PC-3 (cell line): ENCODE results near the gene ACADSB. TPM values are rescaled to one million over a fixed set of nuclear protein-coding genes. Genes with fewer than 3 reads are reported as not detected.

ENCODE experiments used
- ATAC-seq: fragments of 200-7000 bp; cut with Tn5 transposase; 2 replicates; pipeline ENCODE4 v1.9.1; 2020; ENCODE audit warnings: mild to moderate bottlenecking, moderate library complexity
- BruUV-seq: library from RNA; stranded (reverse); fragments of 400-500 nt; replicated peaks from 2 replicates; lab custom pipeline; 2021; lab: Mats Ljungman, UMichigan
- CTCF ChIA-PET: fragments of 300-600 bp; sonication (Branson Sonifier 250); formaldehyde crosslinking; loops from one replicate; lab custom pipeline; 2022; ENCODE audit warnings: antibody characterized with exemption; lab: Charles Lee
- POLR2A ChIA-PET: fragments of 300-600 bp; sonication (Branson Sonifier 250); formaldehyde crosslinking; loops from one replicate; lab custom pipeline; 2022; ENCODE audit warnings: antibody characterized with exemption; ENCODE audit not compliant: unreplicated experiment; lab: Charles Lee
- DNase-seq: peaks from one replicate; pipeline ENCODE4 v3.0.0-alpha.2; 2015
- H2AFZ ChIP-seq: fragments of 300-600 bp; sonication (generic); 2 replicates; pipeline ENCODE4 v1.6.0; 2016; ENCODE audit warnings: antibody characterized with exemption, low read length
- H3F3A ChIP-seq: fragments of 300-600 bp; sonication (generic); one replicate; pipeline ENCODE4 v1.6.0; 2017; ENCODE audit warnings: antibody characterized with exemption, low read length, control low read depth, mild to moderate bottlenecking; ENCODE audit not compliant: unreplicated experiment
- H3K27ac ChIP-seq: fragments of 300-600 bp; sonication (generic); 2 replicates; pipeline ENCODE4 v1.5.1; 2016; ENCODE audit warnings: mild to moderate bottlenecking, low read length
- H3K27me3 ChIP-seq: fragments of 300-600 bp; sonication (generic); 2 replicates; pipeline ENCODE4 v1.6.1; 2016; ENCODE audit warnings: low read length, mixed read lengths
- H3K36me3 ChIP-seq: fragments of 300-600 bp; sonication (generic); 2 replicates; pipeline ENCODE4 v1.6.1; 2016; ENCODE audit warnings: low read depth, mixed run types, low read length, mixed read lengths
- H3K4me1 ChIP-seq: fragments of 300-600 bp; sonication (generic); 2 replicates; pipeline ENCODE4 v1.5.1; 2016; ENCODE audit warnings: low read length; ENCODE audit not compliant: insufficient read depth
- H3K4me2 ChIP-seq: fragments of 300-600 bp; sonication (generic); 2 replicates; pipeline ENCODE4 v1.6.0; 2016; ENCODE audit warnings: low read length
- H3K4me3 ChIP-seq: fragments of 300-600 bp; sonication (generic); 2 replicates; pipeline ENCODE4 v1.5.1; 2016; ENCODE audit warnings: mild to moderate bottlenecking, low read length, mixed read lengths
- H3K79me2 ChIP-seq: fragments of 300-600 bp; sonication (generic); 2 replicates; pipeline ENCODE4 v1.6.1; 2017; ENCODE audit warnings: low read length, mixed read lengths
- H3K9ac ChIP-seq: fragments of 300-600 bp; sonication (generic); 2 replicates; pipeline ENCODE4 v1.6.0; 2016; ENCODE audit warnings: mild to moderate bottlenecking, low read length
- H3K9me2 ChIP-seq: fragments of 300-600 bp; sonication (generic); replicated peaks from 2 replicates; pipeline ENCODE4 v1.6.1; 2016; ENCODE audit warnings: mixed run types, low read length, mixed read lengths
- H3K9me3 ChIP-seq: fragments of 300-600 bp; sonication (generic); 2 replicates; pipeline ENCODE4 v1.6.1; 2016; ENCODE audit warnings: low read length, mixed read lengths
- H4K20me1 ChIP-seq: fragments of 300-600 bp; sonication (generic); 2 replicates; pipeline ENCODE4 v1.6.1; 2016; ENCODE audit warnings: low read length, mixed read lengths
- EZH2 ChIP-seq: fragments of 300-600 bp; sonication (generic); IDR thresholded peaks from one replicate; pipeline ENCODE4 v1.6.1; 2017; ENCODE audit warnings: antibody characterized with exemption, mild to moderate bottlenecking, low read length; ENCODE audit not compliant: unreplicated experiment
- EZH2phosphoT487 ChIP-seq: fragments of 300-600 bp; sonication (generic); IDR thresholded peaks from 2 replicates; pipeline ENCODE4 v1.6.1; 2018; ENCODE audit warnings: mild to moderate bottlenecking, antibody characterized with exemption, low read length, borderline replicate concordance
- intact Hi-C: fragments of 100-400 bp; cut with micrococcal nuclease; formaldehyde crosslinking; loops from 2 replicates; pipeline ENCODE4 v1.9.0; 2023
- total RNA-seq: library from RNA; depleted of rRNA; stranded (reverse); fragments of >200 nt; gene quantifications from 2 replicates; pipeline ENCODE4 v1.2.3, GENCODE V29; 2014
- TF ChIP-seq, protein P1 (sequence below): fragments of 300-600 bp; sonication (generic); conservative IDR thresholded peaks from 2 replicates; pipeline ENCODE4 v1.5.1; 2017; ENCODE audit warnings: antibody characterized with exemption, low read depth, mild to moderate bottlenecking, low read length

The ACADSB gene
- total RNA-seq, 1 experiment from 2014 or later, result 3.2 TPM

- Histone ChIP-seq H3K9me3 (no peaks in the 10 kb centered on the region), H3K27ac (no peak overlapping the region), H3F3A (no peaks in the 10 kb centered on the region), H3K27me3 (no peaks in the 10 kb centered on the region), H3K4me1 (no peaks in the 10 kb centered on the region), H3K4me3 (no peak overlapping the region), H3K79me2 (no peaks in the 10 kb centered on the region), H3K9me2 (no peaks in the 10 kb centered on the region), H3K9ac (no peak overlapping the region), H3K4me2 (no peak overlapping the region), H3K36me3 (no peaks in the 10 kb centered on the region), H2AFZ (no peak overlapping the region), H4K20me1 (no peaks in the 10 kb centered on the region)
- ChIA-PET CTCF (no interaction called here), POLR2A (no interaction called here)
- TF ChIP-seq, protein P1, sequence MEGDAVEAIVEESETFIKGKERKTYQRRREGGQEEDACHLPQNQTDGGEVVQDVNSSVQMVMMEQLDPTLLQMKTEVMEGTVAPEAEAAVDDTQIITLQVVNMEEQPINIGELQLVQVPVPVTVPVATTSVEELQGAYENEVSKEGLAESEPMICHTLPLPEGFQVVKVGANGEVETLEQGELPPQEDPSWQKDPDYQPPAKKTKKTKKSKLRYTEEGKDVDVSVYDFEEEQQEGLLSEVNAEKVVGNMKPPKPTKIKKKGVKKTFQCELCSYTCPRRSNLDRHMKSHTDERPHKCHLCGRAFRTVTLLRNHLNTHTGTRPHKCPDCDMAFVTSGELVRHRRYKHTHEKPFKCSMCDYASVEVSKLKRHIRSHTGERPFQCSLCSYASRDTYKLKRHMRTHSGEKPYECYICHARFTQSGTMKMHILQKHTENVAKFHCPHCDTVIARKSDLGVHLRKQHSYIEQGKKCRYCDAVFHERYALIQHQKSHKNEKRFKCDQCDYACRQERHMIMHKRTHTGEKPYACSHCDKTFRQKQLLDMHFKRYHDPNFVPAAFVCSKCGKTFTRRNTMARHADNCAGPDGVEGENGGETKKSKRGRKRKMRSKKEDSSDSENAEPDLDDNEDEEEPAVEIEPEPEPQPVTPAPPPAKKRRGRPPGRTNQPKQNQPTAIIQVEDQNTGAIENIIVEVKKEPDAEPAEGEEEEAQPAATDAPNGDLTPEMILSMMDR, result no peak
- no peak for TF ChIP-seq EZH2
- TF ChIP-seq EZH2phosphoT487, result no peak
- intact Hi-C loops, result no loop called here
- DNase-seq (no peak), ATAC-seq (no peak)
- BruUV-seq, result no TSS peak
Measured at GRCh38 chr10:123026302-123026701, 17.5 kb downstream of the ACADSB start.

- Histone ChIP-seq H3K27me3 (no peaks in the 10 kb centered on the region), H3F3A (no peaks in the 10 kb centered on the region), H3K36me3 (no peaks in the 10 kb centered on the region), H3K4me2 (no peak overlapping the region), H3K79me2 (no peaks in the 10 kb centered on the region), H3K9ac (no peak overlapping the region), H2AFZ (no peak overlapping the region), H3K4me1 (no peaks in the 10 kb centered on the region), H3K9me2 (no peaks in the 10 kb centered on the region), H3K4me3 (no peak overlapping the region), H4K20me1 (no peaks in the 10 kb centered on the region), H3K9me3 (no peaks in the 10 kb centered on the region), H3K27ac (no peak overlapping the region)
- DNase-seq (no peak), ATAC-seq (no peak)
- intact Hi-C loops, result no loop called here
- ChIA-PET POLR2A (no interaction called here), CTCF (no interaction called here)
- TF ChIP-seq EZH2, result no peak
- no peak for TF ChIP-seq EZH2phosphoT487
- no TSS peak for BruUV-seq
Measured at GRCh38 chr10:123027861-123028260, 19.1 kb downstream of the ACADSB start.

DNA sequence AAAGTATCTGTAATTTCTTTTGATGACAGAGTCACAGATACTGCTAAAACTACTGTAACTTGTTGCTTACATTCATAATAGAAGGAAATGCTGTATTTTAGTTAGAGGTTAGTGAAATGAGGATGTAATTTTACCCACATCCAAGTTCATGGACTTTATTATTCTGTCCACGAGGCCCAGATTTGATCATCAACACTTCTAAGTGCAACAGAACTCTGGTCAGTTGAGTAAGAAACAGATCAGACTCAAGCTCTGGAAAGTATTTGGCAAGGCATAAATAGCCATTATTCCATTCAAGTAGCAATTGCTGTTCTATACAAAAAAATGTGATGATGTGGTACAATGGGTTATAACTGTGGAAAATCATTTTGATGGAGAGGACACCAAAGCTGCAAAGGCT is 22.3 kb downstream of the ACADSB start:
- BruUV-seq, result no TSS peak
- CTCF ChIA-PET, result no interaction called here
- H3K36me3 ChIP-seq, result no peaks in the 10 kb centered on the region

More for the DNA sequence above, 22.3 kb downstream of the ACADSB start:
- H3K79me2 ChIP-seq, result no peaks in the 10 kb centered on the region
- no peaks in the 10 kb centered on the region for H3F3A ChIP-seq
- no peaks in the 10 kb centered on the region for H3K9me2 ChIP-seq
- no peak overlapping the region for H3K4me3 ChIP-seq
- H3K27ac ChIP-seq, result no peak overlapping the region
- no peaks in the 10 kb centered on the region for H3K27me3 ChIP-seq
- no peaks in the 10 kb centered on the region for H3K9me3 ChIP-seq
- H2AFZ ChIP-seq, result no peak overlapping the region
- ATAC-seq (no peak), DNase-seq (no peak)
- no peaks in the 10 kb centered on the region for H4K20me1 ChIP-seq
- TF ChIP-seq, protein P1, result no peak
- TF ChIP-seq EZH2, result no peak
- TF ChIP-seq EZH2phosphoT487, result no peak
- POLR2A ChIA-PET, result no interaction called here
- intact Hi-C loops, result no loop called here
- no peak overlapping the region for H3K4me2 ChIP-seq
- no peaks in the 10 kb centered on the region for H3K4me1 ChIP-seq
- H3K9ac ChIP-seq, result no peak overlapping the region
